Lung (tissue), 12 donors: ENCODE results near the gene TNNC2. TPM values are rescaled to one million over a fixed set of nuclear protein-coding genes. Genes with fewer than 3 reads are reported as not detected.
A peak's percentile ranks its signal among the peaks of the same experiment; 100 is the strongest.

ENCODE experiments used
- ATAC-seq: fragments of 200-7000 bp; cut with Tn5 transposase; one replicate; pipeline ENCODE4 v1.9.1; 2020; ENCODE audit warnings: moderate number of reproducible peaks; ENCODE audit not compliant: insufficient read depth, low FRiP score
- DNase-seq, 3 donors: peaks; one replicate each; pipeline ENCODE4 v3.0.0-alpha.2; 2013 to 2017
- H3K27ac ChIP-seq, 2 donors: one replicate each; pipeline ENCODE4 v1.5.1; 2013; ENCODE audit warnings: mild to moderate bottlenecking in 2 of 2, moderate library complexity in 2 of 2, control low read depth in 1 of 2, inconsistent platforms in 1 of 2, low read depth in 1 of 2, low read length in 1 of 2
- H3K27me3 ChIP-seq, 3 donors: one replicate each; pipeline ENCODE4 v1.5.1; 2013; ENCODE audit warnings: low read length in 2 of 3; ENCODE audit not compliant: control insufficient read depth in 3 of 3, insufficient read depth in 3 of 3
- H3K36me3 ChIP-seq, 4 donors: one replicate each; pipeline ENCODE4 v1.5.1; 2013; ENCODE audit warnings: low read length in 4 of 4, mild to moderate bottlenecking in 1 of 4, moderate library complexity in 1 of 4; ENCODE audit not compliant: control insufficient read depth in 4 of 4, insufficient read depth in 4 of 4
- H3K4me1 ChIP-seq, 5 donors: one replicate each; pipeline ENCODE4 v1.5.1; 2013; ENCODE audit warnings: low read length in 5 of 5, mild to moderate bottlenecking in 2 of 5, moderate library complexity in 1 of 5; ENCODE audit not compliant: control insufficient read depth in 5 of 5, insufficient read depth in 5 of 5
- H3K4me3 ChIP-seq: one replicate; pipeline ENCODE4 v1.5.1; 2013; ENCODE audit warnings: mild to moderate bottlenecking, control low read depth, moderate library complexity
- H3K9ac ChIP-seq, 2 donors: one replicate each; pipeline ENCODE4 v1.5.1; 2013; ENCODE audit warnings: low read length in 2 of 2, control low read depth in 1 of 2; ENCODE audit not compliant: insufficient read depth in 1 of 2
- H3K9me3 ChIP-seq, 4 donors: one replicate each; pipeline ENCODE4 v1.5.1; 2013; ENCODE audit warnings: low read length in 3 of 4, mild to moderate bottlenecking in 1 of 4, moderate library complexity in 1 of 4; ENCODE audit not compliant: control insufficient read depth in 4 of 4, insufficient read depth in 3 of 4
- WGBS, 2 donors: extraction: QIAGEN DNeasy Blood & Tissue Kit; methylation state at CpG; one replicate each; pipeline ENCODE4 v1.1.7; 2013; 5-methylcytosine and 5-hydroxymethylcytosine counted together
- polyA plus RNA-seq, 2 donors: library from polyadenylated mRNA; stranded (reverse); fragments of 200-250 nt; gene quantifications; one replicate each; pipeline ENCODE4 v1.2.1, GENCODE V29; 2013
- total RNA-seq, 2 donors: library from RNA; depleted of rRNA in 1 of 2; stranded (reverse); fragments of >200 nt in 1 of 2; gene quantifications; one replicate each; pipeline ENCODE4 v1.2.1, GENCODE V29; 2014 to 2021
- TF ChIP-seq, protein P1 (sequence below): IDR thresholded peaks from 2 replicates; pipeline ENCODE4 v1.5.1; 2012; ENCODE audit warnings: mild to moderate bottlenecking; ENCODE audit errors: control extremely low read depth, extremely low read depth
- donor health status: control.
- donor health status: control.
- donor health status: Bipolar disorder and iron deficiency.
- donor health status: healthy.
- donor health status: DM: yes; HTN: yes; CAD: no.

The TNNC2 gene
- total and polyA plus RNA-seq, 4 donors: 0.54 to 1.5 (median 1.1) TPM; not detected in 1

DNA sequence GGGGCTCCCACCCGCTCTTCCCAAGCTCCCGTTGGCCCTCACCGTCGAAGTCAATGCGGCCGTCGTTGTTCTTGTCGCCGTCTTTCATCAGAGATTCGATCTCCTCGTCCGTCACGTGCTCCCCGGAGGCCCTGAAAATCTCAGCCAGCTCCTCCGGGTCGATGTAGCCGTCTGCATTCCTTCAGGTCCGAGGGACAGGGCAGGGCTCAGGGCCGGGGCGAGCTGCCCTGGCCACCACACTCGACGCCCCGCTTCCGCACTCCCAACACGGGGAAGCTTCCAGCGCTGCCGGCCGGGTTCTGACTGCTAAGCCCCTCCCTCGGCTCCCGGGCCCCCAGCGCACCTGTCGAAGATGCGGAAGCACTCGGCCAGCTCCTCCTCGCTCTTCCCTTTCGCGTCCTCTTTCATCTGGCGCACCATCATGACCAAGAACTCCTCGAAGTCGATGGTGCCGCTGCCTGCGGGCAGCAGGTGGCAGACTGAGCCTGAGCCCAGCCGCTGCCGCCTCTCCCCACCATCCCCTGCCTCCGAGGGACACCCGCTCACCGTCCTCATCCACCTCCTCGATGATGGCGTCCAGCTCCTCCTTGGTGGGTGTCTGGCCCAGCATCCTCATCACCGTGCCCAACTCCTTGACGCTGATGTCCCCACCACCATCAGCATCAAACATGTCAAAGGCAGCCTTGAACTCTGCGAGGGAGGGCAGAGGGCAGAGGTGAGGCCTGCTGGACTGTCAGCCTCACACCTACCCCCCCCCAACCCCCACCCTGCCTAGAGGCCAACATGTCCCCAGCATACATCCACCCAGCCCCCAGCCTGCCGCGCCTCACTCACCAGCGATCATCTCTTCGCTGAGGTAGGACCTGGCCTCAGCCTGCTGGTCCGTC lies 2.9 kb downstream of the TNNC2 start:
- TF ChIP-seq, protein P1, sequence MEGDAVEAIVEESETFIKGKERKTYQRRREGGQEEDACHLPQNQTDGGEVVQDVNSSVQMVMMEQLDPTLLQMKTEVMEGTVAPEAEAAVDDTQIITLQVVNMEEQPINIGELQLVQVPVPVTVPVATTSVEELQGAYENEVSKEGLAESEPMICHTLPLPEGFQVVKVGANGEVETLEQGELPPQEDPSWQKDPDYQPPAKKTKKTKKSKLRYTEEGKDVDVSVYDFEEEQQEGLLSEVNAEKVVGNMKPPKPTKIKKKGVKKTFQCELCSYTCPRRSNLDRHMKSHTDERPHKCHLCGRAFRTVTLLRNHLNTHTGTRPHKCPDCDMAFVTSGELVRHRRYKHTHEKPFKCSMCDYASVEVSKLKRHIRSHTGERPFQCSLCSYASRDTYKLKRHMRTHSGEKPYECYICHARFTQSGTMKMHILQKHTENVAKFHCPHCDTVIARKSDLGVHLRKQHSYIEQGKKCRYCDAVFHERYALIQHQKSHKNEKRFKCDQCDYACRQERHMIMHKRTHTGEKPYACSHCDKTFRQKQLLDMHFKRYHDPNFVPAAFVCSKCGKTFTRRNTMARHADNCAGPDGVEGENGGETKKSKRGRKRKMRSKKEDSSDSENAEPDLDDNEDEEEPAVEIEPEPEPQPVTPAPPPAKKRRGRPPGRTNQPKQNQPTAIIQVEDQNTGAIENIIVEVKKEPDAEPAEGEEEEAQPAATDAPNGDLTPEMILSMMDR: no peak
- 17 to 19% methylated on average over 57 of the region's 57 CpGs for WGBS, 2 donors
- Histone ChIP-seq H3K27me3 (peaks cover 0 to 26% (median 19%) of the 10 kb centered on the region in 3 donors), H3K9ac (no peak overlapping the region), H3K4me3 (no peak overlapping the region), H3K27ac (no peak overlapping the region), H3K4me1 (peaks cover 0 to 19% (median 7%) of the 10 kb centered on the region in 5 donors), H3K36me3 (no peaks in the 10 kb centered on the region), H3K9me3 (no peaks in the 10 kb centered on the region)
- DNase-seq (peak in 2 of 3 donors; percentile 35 to 42), ATAC-seq (no peak)

DNA sequence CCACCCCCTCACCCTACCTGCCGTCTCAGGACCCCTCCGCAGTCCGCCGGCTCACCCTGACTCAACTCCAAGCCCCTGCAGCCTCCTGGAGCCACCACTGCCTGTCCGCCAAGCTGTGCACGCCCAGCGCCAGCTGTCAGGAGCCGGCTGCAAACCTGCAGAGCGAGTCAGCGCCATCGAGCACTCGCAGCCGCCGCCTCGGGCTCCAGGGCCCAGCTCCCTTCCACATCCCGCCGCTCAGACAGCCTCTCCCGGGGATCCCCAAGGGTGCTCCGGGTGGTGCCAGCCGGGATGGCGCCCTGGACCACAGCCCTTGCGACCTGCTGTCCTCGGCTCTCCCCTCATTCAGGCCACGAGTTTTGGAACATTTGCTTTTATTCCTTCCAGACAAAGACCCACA lies 4.3 kb downstream of the TNNC2 start:
- no peak overlapping the region for H3K4me3 ChIP-seq

DNA sequence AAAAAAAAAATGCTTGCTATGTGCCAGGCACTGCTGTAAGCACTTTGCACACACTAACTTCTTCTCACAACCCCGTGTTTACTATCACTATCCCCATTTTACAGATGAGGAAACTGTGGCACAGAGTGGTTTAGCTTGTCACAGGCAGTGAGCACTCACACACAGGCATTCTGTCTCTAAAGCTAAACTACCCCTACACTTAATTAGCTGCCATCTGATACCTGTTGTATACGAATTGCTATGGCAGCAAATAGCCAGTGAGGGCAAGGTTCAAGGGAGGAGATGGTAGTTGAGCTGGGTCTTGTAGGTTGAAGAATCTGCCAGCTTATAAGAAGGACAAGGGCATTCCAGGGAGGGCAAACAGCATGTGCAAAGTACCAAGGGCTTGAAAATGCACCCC lies 5.2 kb downstream of the TNNC2 start:
- H3K27me3 ChIP-seq: peaks cover 0 to 26% (median 19%) of the 10 kb centered on the region in 3 donors
- no peak overlapping the region for H3K4me3 ChIP-seq
- H3K27ac ChIP-seq: no peak overlapping the region
- H3K36me3 ChIP-seq: no peaks in the 10 kb centered on the region
- H3K4me1 ChIP-seq: peaks cover 0 to 18% (median 7%) of the 10 kb centered on the region in 5 donors
- ATAC-seq (no peak), DNase-seq (no peak)
- H3K9me3 ChIP-seq: no peaks in the 10 kb centered on the region
- WGBS, 2 donors: 81 to 86% methylated on average over 2 of the region's 2 CpGs
- H3K9ac ChIP-seq: no peak overlapping the region
- TF ChIP-seq, protein P1: no peak

More for the DNA sequence above, 4.3 kb downstream of the TNNC2 start:
- no peak overlapping the region for H3K27ac ChIP-seq
- no peak overlapping the region for H3K9ac ChIP-seq
- ATAC-seq: no peak
- H3K4me1 ChIP-seq: peaks cover 0 to 19% (median 7%) of the 10 kb centered on the region in 5 donors
- H3K36me3 ChIP-seq: no peaks in the 10 kb centered on the region
- WGBS, 2 donors: 7 to 11% methylated on average over 24 of the region's 24 CpGs
- TF ChIP-seq, protein P1: no peak
- H3K9me3 ChIP-seq: no peaks in the 10 kb centered on the region
- DNase-seq: peak; percentile 40 to 65 (median 62)
- peaks cover 0 to 26% (median 19%) of the 10 kb centered on the region in 3 donors for H3K27me3 ChIP-seq
